Tracheal epithelial cell (primary cell): ENCODE measurements around the gene XPO6. TPM values are rescaled to one million over a fixed set of nuclear protein-coding genes. Genes with fewer than 3 reads are reported as not detected.

ENCODE experiments used
- total RNA-seq: library from RNA; depleted of rRNA; stranded (reverse); fragments of >200 nt; gene quantifications from 2 replicates; pipeline ENCODE4 v1.2.1, GENCODE V29; 2014

The XPO6 gene
- total RNA-seq, result 90.4 and 91.3 TPM in 2 replicates

DNA sequence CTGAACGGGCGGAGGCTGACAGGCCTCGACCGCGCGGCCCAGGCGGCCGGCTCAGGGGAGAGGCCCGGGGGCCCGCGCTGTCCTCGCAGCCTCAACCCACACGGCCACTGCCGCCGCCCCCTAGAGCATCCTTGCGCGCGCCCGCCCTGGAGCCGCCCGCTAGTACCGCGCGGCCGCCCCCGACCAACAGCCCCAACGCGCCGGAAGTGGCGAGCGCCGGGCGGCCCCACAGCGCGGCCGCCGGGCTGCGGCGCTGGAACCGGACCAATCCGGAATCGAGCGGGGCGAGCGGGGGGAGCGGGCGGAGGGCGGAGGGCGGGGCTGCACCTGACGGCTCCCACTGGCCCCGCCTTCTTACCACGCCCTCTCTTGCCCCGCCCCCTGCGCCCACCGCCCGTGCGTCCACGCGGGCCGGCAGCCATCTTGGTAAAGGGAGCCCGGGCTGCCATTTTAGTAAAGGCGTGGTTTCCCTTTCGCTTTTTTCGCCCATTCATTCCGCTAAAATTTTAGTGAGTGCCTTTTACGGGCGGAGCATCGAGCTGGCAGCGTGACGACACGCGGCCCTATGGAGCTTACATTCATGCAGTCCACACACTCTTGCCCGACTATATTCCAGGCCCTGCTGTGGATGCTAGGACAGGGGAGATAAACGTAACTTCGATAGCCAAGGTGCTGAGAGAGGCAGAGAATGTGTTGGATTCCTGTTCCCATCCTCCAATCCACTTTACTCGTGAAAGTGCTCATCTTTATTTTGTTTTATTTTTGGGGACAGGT lies at the start of gene XPO6:
Gene XPO6 (minus strand): TSS at position 208 of the 774 bp plus-strand sequence. CDS start 597 bp downstream, outside the sequence.

DNA sequence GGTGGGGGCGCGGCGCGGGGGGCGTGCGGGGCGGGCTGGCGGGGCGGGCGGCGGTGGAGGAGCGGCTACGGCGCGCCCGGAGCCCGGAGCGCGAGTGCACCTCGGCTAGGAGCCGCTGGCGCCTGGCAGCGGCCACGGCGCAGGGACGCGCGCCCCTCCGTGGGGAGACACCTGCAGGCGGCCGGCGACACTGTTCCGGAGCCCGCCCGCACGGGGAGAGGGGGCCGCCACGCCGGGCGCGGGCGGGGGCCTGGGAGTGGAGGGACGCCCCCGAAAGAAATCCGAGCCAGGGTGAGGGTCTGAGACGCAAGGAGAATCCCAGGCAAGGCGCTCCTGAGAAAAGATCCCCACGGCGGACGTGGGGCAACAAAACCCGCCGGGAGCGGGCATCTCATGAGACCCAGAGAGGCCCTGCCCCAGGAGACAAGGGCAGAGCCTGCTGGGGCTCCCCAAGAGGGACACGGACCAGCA lies 148.1 kb downstream of the XPO6 start, which contains the start of gene GSG1L:
Gene GSG1L (minus strand): TSS at position 124 of the 471 bp plus-strand sequence. CDS start 290 bp downstream, outside the sequence.

Other genes with a start within 250 kb of the XPO6 start
- gene GSG1L, start 148.3 kb downstream of the XPO6 start, total RNA-seq, result not detected in 2 replicates
- under 0.01 and 0.48 TPM in 2 replicates for gene SBK1, start 80.6 kb upstream of the XPO6 start, total RNA-seq
- gene NPIPB6, start 151.5 kb upstream of the XPO6 start, total RNA-seq, result 1.9 TPM in 1 of 2 replicates, not detected in the other
- gene EIF3CL, start 191.9 kb upstream of the XPO6 start, total RNA-seq, result 157 and 280 TPM in 2 replicates